ENCODE results near the gene DNAJC13.
"Not testable (repeated sequence)": the region's sequence is repeated elsewhere in the genome, so short reads cannot be mapped to it uniquely, and the experiment has no call there.

DNAJC13 gene, protein sequence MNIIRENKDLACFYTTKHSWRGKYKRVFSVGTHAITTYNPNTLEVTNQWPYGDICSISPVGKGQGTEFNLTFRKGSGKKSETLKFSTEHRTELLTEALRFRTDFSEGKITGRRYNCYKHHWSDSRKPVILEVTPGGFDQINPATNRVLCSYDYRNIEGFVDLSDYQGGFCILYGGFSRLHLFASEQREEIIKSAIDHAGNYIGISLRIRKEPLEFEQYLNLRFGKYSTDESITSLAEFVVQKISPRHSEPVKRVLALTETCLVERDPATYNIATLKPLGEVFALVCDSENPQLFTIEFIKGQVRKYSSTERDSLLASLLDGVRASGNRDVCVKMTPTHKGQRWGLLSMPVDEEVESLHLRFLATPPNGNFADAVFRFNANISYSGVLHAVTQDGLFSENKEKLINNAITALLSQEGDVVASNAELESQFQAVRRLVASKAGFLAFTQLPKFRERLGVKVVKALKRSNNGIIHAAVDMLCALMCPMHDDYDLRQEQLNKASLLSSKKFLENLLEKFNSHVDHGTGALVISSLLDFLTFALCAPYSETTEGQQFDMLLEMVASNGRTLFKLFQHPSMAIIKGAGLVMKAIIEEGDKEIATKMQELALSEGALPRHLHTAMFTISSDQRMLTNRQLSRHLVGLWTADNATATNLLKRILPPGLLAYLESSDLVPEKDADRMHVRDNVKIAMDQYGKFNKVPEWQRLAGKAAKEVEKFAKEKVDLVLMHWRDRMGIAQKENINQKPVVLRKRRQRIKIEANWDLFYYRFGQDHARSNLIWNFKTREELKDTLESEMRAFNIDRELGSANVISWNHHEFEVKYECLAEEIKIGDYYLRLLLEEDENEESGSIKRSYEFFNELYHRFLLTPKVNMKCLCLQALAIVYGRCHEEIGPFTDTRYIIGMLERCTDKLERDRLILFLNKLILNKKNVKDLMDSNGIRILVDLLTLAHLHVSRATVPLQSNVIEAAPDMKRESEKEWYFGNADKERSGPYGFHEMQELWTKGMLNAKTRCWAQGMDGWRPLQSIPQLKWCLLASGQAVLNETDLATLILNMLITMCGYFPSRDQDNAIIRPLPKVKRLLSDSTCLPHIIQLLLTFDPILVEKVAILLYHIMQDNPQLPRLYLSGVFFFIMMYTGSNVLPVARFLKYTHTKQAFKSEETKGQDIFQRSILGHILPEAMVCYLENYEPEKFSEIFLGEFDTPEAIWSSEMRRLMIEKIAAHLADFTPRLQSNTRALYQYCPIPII (N-terminal part only)

DNA sequence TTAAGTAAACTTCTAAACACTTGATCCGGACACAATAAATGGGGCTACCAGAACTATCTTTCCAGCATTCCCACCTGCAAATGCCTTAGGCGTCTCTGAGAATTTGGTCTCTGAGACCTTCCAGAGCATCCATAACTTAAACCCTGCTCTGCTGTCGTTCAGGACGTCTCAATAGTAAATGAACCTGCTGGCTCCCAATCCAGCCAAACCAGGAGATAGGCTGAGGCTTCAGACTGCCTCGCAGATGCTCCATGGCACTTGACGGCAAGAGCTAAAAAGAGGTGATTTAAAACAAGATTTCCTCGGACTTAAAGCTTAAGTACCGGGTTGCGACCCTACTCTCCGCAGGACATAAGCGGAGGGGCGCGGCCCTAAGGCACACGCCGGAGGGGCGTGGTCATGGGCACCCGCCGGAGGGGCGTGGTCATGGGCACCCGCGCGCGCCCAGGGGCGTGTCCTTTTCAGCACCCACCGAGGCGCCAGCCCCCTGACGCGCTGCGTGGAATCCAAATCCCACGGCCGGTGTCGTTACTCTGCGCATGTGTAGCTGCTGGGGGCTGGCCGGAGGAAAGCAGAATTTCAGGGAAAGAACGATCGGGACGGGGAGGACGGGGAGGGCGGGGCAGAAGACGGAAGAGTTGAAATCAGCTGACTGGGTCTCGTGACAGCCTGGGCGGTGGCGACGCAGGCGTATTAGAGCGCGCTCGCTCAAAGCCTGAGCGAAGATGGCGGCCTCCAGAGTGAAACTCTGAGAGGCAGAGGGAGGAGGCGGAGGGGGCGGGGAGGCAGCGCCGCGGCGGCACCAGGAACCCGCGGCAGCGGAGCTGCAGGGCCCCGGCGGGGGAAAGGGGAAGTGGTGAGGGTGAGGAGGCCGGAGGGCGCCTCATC lies at the start of gene DNAJC13:
Gene DNAJC13 (plus strand): TSS at position 696 of the 888 bp plus-strand sequence. CDS start 17,049 bp downstream, outside the sequence.
- DNase-seq (ENCODE audit: low read depth, low spot score) = peak; percentile 54

DNA sequence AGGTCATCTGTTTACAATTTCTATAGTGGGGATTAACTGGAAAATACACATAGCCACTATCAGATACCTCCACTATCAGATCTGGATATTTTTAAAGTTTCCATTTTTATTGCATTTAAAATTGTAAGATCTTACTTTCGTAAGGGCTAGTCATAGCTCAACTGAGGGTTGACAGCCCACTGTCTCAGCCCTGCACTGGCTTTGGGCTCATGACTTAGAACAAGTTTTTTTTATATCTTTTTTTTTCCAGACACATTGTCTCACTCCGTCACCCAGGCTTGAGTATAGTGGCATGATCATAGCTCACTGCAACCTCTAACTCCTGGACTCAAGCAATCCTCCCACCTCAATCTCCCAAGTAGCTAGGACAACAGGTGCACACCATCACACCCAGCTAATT lies 48.8 kb upstream of the DNAJC13 start:
- DNase-seq (ENCODE audit: low read depth, low spot score) = no peak

DNA sequence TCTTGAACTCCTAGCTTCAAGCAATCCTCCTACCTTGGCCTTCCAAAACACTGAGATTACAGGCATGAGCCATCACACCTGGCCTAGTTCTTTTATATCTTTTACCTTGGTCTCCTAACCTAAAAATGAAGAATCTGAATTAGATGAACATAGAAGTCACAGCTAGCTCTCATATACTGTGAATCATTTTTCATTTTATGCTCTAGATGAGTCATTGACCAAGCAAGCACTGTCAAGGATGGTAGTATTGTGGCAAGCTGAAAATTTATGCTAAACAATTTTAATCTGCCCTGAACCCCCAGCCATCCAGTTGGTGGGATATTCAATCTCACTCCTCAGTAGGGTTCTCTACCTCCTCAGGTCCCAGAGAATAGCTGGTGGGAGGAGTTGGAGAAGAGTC lies 48.3 kb upstream of the DNAJC13 start:
- no peak for DNase-seq (ENCODE audit: low read depth, low spot score)

GRCh38 chr3:132376945-132377354 lies 40.4 kb upstream of the DNAJC13 start:
- not testable (repeated sequence) for DNase-seq (ENCODE audit: low read depth, low spot score)

GRCh38 chr3:132378048-132378762 lies 39.1 kb upstream of the DNAJC13 start:
- DNase-seq (ENCODE audit: low read depth, low spot score) = no peak

GRCh38 chr3:132378846-132379245 lies 38.5 kb upstream of the DNAJC13 start:
- DNase-seq (ENCODE audit: low read depth, low spot score) = no peak

GRCh38 chr3:132380920-132381319 lies 36.4 kb upstream of the DNAJC13 start:
- no peak for DNase-seq (ENCODE audit: low read depth, low spot score)

- DNase-seq (ENCODE audit: low read depth, low spot score) = no peak
Observed at GRCh38 chr3:132381348-132381944, 35.9 kb upstream of the DNAJC13 start.

DNA sequence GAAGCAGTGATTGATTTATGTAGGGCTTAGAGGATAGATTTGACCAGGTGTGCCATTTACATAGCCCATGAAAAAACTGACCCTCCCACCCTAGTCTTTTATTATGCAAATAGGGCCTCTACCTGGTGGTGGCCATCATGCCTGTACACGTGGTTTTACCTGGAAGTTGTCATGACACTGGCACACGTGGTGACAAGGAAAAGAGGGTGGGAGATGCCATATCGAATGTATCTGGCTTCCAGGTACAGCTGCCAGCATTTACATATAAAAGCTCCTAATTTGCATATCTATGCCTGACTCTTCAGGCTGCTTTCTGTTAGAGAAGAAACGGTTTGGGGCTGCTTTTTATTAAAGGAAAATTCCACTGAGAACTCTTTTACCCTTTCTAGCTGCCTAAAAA lies 35.0 kb upstream of the DNAJC13 start:
- DNase-seq (ENCODE audit: low read depth, low spot score) = peak; percentile 95

DNA sequence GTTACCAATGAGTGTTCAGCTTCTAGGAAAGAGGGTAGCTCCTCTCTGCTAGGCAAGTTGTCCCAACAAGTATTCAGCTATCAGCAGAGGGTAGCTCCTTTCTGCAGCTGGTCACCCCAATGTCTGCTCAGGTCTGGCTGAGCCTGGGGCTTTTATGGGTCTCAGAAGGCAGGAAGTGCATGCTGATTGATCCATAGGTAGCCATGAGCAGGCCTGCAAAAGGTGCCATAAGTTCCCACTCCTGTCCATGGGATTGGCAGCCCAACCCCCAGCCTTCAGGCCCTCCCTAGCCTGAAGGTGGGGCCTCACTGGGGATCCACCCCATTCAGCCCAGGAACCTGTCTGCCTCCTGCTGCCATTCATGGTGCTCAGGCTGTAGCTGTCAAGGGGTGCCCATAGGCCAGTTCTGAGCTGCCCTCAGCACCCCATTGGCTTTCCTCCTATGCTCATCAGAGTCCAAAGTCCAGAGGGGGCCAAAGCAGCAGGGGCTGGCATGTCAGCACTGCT lies 34.6 kb upstream of the DNAJC13 start:
- no peak for DNase-seq (ENCODE audit: low read depth, low spot score)

GRCh38 chr3:132386259-132386658 lies 31.0 kb upstream of the DNAJC13 start:
- DNase-seq (ENCODE audit: low read depth, low spot score) = no peak

GRCh38 chr3:132392675-132393074 lies 24.6 kb upstream of the DNAJC13 start:
- not testable (repeated sequence) for DNase-seq (ENCODE audit: low read depth, low spot score)

DNA sequence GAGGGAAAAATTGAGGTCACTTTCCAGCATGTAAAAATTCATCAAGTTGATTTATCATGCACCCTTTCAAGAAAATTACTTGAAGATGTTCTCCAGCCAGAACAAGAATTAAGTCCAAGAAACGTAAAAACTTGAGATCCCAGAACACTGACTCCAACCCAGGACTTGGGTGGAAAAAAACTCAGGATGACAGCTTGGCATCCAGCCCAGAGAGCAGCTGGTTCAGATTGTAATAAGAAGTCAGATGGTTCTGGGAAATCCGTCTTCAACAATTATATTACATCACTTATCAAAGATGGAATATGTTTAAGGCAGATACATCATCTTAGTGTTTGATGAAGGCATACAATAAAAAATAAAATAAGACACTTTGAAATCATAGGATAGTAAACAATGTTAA lies 23.0 kb upstream of the DNAJC13 start:
- DNase-seq (ENCODE audit: low read depth, low spot score) = no peak

- DNase-seq (ENCODE audit: low read depth, low spot score) = no peak
Observed at GRCh38 chr3:132395126-132395525, 22.2 kb upstream of the DNAJC13 start.

DNA sequence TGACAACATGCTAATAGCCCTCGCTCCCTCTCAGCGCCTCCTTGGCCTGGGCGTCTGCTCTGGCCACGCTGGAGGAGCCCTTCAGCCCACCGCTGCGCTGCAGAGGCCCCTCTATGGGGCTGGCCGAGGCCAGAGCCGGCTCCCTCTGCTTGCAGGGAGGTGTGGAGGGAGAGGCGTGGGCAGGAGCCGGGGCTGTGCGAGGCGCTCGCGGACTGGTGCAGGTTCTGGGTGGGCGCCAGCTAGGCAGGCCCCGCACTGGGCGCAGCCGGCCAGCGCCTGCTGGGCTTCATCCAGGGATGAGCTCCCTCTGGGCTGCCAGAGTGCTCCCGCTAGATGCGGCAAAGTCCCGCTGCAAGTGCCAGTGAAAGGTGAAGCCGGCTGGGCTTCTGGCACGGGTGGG lies 21.0 kb upstream of the DNAJC13 start:
- DNase-seq (ENCODE audit: low read depth, low spot score) = no peak

DNA sequence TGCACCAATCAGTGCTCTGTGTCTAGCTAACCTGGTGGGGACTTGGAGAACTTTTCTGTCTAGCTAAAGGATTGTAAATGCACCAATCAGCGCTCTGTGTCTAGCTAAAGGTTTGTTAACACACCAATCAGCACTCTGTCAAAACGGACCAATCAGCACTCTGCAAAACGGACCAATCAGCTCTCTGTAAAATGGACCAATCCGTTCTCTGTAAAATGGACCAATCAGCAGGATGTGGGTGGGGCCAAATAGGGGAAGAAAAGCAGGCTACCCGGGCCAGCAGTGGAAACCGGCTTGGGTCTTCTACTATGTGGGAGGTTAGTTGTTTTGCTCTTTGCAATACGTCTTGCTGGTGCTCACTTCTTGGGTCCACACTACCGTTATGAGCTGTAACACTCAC lies 20.5 kb upstream of the DNAJC13 start:
- DNase-seq (ENCODE audit: low read depth, low spot score) = not testable (repeated sequence)

DNA sequence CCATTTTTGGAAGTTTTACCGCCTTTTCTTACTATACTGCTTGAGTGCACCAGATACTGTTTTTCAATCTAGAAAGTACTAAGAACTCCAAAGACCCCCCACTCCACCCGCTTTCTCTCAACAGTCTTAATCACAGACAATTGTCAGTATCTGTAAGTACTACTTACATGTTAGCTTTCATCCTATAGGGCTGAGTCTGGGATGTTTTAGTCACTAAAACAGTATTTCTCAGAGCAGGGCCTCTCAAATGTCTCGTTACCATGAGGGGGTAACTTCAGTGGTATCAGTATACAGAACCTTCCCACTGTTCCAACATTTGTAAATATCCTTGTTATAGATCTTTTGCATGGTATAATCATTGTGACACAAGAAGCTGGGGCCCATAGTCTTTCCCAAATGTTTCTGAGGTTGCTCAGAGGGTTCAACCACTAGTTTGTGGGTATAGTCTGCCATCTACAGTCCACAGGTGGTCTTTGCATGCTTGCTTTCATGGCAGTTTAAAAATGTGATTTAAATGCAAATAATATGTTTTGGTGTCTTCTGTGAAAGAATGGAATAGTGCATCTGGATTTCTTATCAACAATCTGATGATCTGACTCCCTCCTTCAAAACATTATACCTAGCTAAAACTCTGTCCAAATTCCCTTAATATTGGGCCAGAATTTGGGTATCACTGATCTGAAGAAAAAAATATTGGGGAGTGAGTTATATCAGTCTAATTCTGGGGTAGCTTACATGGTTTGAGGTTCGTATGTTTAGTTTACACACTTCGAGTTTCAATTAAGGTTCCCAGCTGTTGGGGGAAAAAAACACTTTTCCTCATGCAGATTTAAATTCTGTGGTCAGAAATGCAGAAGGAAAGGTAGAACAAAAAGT lies 18.0 kb upstream of the DNAJC13 start:
- no peak for DNase-seq (ENCODE audit: low read depth, low spot score)

- DNase-seq (ENCODE audit: low read depth, low spot score) = no peak
Observed at GRCh38 chr3:132401255-132401654, 16.0 kb upstream of the DNAJC13 start.

DNA sequence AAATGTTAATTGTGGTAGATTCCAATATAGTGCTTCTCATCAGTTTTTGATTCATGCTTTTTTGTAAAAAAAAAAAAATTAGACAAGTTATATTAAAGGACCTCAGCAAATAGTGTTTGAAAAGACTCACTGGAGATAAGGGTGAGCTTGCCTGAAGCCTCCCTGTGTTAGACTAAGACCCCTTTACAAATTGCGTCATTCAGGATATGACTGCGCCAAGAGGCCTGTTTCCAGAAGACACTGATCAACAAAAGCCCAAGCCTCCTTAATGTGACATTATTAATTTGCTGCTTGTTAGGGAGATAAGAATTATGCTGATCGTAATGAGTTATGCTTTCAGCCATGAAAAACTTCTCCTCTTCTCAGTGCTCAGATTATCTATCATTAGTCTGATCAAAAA lies 13.0 kb upstream of the DNAJC13 start:
- DNase-seq (ENCODE audit: low read depth, low spot score) = no peak
